Left colon (tissue), 2 donors: ENCODE data around the gene CER1. TPM values are rescaled to one million over a fixed set of nuclear protein-coding genes. Genes with fewer than 3 reads are reported as not detected.

Source experiments
- ATAC-seq: fragments of 200-7000 bp; cut with Tn5 transposase; one replicate; pipeline ENCODE4 v1.9.1; 2020; ENCODE audit warnings: mild to moderate bottlenecking, moderate library complexity
- DNase-seq, 2 donors: peaks; one replicate each; pipeline ENCODE4 v3.0.0-alpha.2; 2020
- intact Hi-C, 2 donors: fragments of 100-400 bp; cut with DNase I in 1 of 2; cut with micrococcal nuclease in 1 of 2; formaldehyde crosslinking; loops; one replicate each; pipeline versions ENCODE4 v1.11.2 to v1.14.0; 2022; cut with DNase I, micrococcal nuclease
- long read RNA-seq: library from polyadenylated mRNA; unstranded; transcript quantifications from one replicate; pipeline ENCODE4 v2.0.0, GENCODE V29; 2021
- total RNA-seq, 2 donors: library from RNA; stranded (reverse); fragmentation: NEBNext Ultra II Directional; extraction: Animal tissue kit (Norgen Biotek cat#: 25700); gene quantifications; one replicate each; pipeline ENCODE4 v1.2.1, GENCODE V29; 2021
- donor health status: DM: no; HTN: no; CAD: no.
- donor health status: DM: yes; HTN: yes; CAD: no.

CER1 gene, protein sequence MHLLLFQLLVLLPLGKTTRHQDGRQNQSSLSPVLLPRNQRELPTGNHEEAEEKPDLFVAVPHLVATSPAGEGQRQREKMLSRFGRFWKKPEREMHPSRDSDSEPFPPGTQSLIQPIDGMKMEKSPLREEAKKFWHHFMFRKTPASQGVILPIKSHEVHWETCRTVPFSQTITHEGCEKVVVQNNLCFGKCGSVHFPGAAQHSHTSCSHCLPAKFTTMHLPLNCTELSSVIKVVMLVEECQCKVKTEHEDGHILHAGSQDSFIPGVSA
- not detected for total RNA-seq
- long read RNA-seq, result 0 reads

DNA sequence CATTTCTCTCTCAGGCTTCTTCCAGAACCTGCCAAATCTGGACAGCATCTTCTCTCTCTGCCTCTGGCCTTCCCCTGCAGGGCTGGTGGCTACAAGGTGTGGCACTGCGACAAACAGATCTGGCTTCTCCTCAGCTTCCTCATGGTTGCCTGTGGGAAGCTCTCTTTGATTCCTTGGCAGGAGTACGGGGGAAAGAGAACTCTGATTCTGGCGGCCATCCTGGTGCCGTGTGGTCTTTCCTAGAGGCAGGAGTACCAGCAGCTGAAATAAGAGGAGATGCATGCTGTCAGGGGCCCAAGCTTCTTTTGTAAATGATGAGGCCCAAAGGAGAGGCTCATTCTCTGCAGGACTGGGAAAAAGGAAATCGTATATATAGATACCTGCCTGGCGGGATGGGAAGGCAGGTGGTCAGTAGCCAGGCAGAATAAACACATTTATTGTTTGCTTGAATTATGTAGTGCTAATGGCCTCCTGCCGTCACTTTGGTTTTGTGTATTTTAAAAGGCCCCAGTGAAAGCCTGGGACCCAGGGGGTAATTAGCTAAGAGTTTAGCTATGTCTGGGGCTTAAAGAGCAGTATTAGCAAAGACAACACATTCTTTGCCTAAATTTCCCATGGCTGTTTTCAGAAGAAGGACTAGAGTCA is at the start of gene CER1:
CER1 (minus strand) TSS at position 343 of the 645 bp plus-strand sequence; CDS start at position 282, 61 bp downstream.
- no peak for DNase-seq
- no peak for ATAC-seq
- intact Hi-C loops, result no loop called here

DNA sequence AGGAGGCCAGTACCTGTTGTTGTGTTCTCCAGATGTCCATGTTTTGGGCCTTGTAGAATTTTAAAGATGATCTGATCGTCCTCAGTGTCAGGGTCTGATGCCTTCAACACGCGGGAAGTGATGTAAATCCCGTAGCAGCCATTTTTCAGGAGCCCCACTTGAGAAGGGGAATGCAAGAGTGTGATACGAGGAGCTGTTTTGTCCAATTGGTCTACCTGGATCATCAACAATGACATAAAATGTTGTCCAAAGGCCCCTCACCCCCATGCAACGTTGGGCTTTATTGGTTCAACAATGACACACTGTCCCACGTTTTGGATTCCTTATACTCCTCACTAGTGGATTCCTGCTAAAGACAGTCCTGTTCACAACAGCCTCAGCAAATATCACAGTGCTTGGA is 48.1 kb upstream of the CER1 start:
- no peak for ATAC-seq
- no peak for DNase-seq
- intact Hi-C loops, result no loop called here

DNA sequence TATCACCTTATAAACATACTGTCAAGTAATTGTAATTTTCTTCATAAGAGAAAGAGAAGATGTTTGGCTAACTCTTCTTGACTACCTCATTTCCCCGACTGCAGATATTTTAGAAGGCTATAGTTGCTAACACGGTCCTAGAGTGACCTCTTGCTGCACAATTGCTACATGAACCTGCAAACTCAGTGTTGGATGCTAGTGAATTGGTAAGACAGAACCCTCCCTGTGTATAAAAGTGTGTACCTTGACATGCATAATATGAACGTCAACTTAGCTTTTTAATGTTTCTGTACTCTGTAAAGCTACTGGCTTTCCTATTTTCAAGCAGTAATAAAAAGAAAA is 46.7 kb upstream of the CER1 start:
- ATAC-seq, result no peak
- intact Hi-C loops, result loop anchor here in 1 of 2 donors (5.0 to 10.0 kb wide), 2 partner anchors 152 to 304 kb away; no protein-coding TSS in a partner anchor
- DNase-seq, result no peak

DNA sequence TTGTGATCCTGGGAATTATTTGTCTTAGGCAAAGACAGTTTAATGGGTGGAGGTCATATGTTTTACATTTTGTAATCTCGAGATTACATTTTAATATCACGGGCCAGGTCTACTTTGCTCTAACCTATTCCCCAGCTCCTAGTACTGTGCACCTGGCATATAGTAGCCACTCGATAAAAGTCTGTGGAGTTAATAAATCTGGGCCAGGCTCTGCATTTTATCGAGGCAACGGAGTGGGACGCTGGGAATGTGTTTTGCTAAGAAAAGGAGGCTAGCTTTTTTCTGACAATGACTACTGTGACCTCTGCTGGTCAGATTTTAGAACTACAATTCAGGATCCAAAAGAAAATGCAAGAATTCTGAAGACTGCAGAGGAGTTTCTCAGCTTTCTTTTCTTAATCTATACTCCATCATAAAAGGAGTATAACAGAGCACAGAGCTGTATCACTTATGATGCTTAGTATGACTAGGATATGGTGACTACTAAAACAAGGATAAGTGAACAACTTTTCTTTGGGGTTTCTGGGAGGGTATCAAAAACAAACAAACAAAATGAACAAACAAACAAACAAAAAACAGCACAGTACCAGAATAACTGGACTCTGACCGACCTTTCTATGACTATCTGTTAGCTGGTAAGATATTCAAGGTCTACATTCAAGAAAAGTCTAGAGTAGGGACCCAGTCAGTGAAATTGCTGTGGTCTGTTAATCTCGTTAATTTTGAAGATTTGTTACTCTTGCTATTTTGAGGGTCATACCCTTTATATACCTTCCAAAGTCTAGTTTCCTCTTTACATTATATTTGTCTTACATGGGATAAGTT is 46.1 kb upstream of the CER1 start:
- peak; percentile 51 for ATAC-seq
- intact Hi-C loops, result loop anchor here in 1 of 2 donors (5.0 to 10.0 kb wide), 2 partner anchors 151 to 304 kb away; no protein-coding TSS in a partner anchor

DNA sequence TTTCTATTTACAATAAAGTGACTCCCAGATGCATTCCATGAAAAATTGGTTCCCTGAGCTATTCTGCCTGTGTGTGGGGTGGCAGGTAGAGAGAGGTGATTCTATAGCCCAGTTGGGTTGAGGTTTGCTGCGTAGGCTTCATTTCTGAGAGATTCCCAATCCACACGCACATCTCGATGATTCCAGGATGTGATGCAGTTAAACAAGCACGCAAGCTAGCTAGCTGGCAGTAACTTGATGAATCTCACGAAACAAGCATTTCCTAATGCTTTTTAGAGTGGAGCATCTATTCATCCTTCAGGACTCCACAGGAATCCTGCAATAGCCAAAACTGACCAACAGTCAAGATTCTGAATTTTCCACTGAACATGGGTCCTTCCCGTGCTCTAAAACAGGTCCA is 43.8 kb upstream of the CER1 start:
- DNase-seq (no peak), ATAC-seq (no peak)
- intact Hi-C loops, result loop anchor here in 1 of 2 donors (5.0 to 10.0 kb wide), 2 partner anchors 149 to 301 kb away; no protein-coding TSS in a partner anchor

More for the DNA sequence above, 46.1 kb upstream of the CER1 start:
- DNase-seq, result no peak

DNA sequence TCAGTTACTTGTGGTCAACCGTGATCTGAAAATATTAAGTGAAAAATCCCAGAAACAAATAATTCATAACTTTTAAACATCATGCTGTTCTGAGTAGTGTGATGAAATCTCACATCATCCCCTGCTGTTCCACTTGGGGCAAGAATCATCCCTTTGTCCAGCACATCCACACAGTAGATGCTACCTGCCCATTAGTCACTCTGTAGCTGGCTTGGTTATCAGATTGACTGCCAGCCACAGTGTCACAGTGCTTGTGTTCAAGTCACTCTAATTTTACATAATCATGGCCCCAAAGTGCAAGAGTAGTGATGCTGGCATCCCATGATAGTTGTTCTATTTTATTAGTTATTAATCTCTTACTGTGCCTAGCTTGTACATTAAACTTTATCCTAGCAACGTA is 39.1 kb upstream of the CER1 start:
- no peak for ATAC-seq
- intact Hi-C loops, result loop anchor here in 1 of 2 donors (10.0 kb wide), 1 partner anchor 297 kb away; no protein-coding TSS in a partner anchor

DNA sequence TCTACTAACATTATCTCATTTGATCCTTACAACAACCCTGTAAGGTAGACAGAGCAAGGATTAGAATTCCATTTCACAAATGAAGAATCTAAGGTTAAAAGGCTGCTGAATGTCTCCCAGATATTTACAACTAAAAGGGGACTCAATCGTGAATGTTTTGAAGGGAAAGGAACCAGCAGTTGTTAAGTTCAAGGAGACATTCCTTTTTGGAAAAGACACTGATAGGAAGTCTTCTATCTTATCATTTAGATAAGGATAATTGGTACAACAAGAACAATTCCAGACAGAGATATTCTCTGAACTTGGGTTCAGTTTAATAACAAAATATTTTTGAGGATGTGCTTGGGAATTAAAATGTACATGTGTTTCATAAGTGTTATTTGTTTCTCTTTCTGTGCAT is 37.5 kb upstream of the CER1 start:
- ATAC-seq, result no peak
- intact Hi-C loops, result loop anchor here in 1 of 2 donors (10.0 kb wide), 1 partner anchor 295 kb away; no protein-coding TSS in a partner anchor

More for the DNA sequence above, 39.1 kb upstream of the CER1 start:
- DNase-seq, result no peak

DNA sequence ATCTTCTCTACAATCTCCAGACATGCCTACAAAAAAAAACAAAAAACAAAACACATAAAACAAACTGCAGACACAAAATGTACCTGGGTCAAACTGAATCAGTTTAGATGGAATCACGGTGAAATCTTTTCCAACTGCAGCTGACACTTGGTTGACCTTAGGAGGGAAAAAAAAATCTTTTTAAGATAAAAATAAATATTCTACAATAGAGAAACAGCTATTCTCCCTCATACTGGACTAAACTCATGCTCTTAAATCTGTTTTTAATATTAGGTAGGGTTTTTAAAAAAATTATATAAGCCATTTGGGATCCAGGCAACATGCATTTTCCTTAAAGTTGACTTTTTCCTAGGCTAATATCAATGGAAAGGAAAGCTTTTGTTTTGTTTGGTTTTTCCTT is 33.8 kb upstream of the CER1 start:
- DNase-seq (no peak), ATAC-seq (no peak)
- intact Hi-C loops, result no loop called here

More for the DNA sequence above, 37.5 kb upstream of the CER1 start:
- DNase-seq, result no peak

DNA sequence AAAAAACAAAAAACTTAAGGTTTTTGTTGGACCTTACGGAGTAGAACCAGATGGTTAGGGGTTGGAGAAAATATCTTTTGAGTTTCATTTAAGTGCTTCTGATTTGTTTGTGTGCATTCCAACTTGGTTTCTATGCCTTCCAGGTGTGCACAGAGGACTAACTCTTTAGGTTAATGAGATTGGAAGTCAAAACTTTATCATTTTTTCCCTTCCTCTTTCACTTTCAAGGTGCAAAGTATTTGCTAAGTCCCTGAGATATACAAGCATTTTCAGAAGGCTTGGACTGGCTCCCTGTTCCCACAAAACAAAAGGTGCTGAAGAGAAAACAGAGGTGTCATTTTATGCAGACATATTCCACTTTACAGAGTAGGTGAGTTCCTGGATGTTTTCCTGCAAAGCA is 30.3 kb upstream of the CER1 start:
- no peak for ATAC-seq
- intact Hi-C loops, result no loop called here
- no peak for DNase-seq

DNA sequence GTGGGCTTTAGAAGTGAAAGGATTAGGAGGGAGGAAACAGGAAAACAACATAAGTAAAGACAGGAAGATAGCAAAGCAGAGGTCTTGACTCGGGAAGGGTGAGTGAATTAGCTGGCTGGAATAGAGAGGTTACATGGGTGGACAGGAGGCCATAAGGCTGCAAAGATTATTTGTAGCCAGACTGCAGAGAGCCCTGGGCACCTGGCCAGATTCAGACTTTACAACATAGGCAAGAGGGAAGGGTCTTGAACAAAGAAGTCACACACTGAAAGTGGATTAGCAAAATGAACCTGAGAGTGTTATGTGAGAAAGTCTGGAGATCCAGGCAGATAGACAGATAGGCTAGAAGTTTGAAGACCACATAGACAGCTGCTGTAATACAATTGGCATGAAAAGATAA is 29.7 kb upstream of the CER1 start:
- DNase-seq, result no peak
- intact Hi-C loops, result no loop called here
- no peak for ATAC-seq

DNA sequence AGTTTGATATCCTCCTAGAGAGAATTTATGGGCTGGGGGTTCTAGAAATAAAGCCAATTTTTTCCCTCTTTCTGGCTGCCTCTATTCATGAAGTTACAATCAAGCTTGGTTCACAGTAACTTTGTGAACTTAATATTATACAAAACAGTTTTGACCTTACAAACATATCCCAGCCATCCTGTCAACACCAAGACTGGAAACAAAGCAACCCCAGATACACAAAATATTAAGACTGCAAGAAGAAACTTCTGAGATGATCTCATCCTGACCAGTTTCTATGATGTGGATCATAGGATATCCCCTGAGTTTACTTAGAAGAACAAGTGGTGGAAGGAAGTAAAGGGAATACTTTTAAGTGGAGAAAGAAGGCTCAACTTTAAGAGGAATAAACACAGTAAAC is 28.3 kb upstream of the CER1 start:
- no peak for ATAC-seq
- intact Hi-C loops, result no loop called here
- DNase-seq, result no peak

DNA sequence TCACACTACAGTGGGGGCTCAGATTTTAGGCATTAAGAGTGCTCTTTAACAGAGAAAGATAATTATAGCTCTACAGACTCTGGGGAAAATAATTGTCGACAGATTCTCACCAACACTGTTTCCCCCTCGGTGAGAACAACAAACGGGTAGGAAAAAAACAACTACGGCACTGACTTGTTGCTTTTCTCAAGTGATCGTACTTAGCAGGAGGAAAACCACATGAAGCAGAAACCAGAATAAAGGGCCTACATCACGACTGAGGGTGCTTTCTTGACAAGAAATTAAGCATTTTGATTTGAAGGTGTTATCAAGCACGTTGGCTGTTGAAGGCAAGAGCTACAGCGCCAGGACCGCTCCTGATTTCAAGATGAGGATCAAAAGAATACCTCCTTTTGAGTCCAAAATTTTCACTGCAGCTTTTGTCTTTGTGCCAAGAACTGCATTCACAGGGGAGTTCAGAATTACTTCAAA is 27.2 kb upstream of the CER1 start:
- no peak for DNase-seq
- intact Hi-C loops, result no loop called here
- ATAC-seq, result no peak

DNA sequence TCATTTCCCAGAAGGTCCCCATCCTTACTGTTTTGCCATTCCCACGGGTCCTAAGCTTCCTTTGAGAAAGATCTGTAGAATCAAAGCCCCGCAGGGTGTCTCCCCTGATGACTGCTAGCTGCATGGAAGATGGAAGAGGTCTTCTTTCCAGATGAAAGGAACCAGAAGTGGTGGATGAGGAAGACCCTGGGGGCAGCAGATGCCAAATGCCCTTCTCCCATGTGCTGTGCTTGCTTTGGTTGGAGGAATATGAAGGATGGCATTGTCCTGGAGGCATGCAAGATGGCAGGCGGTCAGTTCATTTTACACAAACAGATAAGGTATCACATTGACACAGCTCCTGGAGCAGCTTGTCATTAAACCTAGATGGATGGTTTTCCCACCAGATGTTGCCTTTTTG is 25.8 kb upstream of the CER1 start:
- intact Hi-C loops, result no loop called here
- DNase-seq (no peak), ATAC-seq (no peak)

DNA sequence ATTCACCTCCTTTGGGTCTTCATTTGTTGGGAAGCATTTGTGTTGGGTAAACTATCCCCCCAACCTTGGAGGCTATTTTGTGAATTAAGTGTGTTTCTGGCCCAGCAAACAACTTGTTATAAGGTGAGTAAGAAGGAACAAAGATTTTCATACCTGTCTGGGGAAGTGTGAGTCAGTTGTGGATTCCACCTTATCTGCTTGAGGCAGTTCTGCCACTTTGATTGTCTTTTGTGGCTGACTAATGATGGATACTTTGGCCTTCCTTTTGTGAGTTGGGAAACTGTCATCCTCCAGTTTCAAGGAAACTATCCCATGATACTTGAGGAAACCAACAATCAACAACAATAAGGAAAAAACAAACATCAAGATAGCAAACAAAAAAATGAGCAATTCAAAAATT is 24.6 kb upstream of the CER1 start:
- ATAC-seq (no peak), DNase-seq (no peak)
- intact Hi-C loops, result no loop called here

DNA sequence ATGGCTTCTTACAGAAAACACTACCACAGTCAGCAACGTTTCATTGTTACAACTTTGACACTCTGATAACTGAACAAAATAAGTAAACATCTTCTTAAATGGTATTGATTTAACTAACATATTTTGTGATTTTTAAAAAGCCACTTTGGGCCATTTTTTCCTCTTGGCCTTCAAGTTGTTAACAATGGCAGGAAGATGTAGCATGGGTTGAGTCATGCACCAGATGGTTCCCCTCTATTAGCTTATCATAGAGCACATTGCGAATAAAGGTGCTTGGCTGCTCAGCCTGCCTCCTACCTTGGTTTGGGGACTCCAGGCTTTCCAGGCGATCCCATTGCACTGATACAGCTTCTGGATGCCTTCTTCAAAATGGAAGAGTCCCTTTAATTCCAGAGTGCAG is 24.1 kb upstream of the CER1 start:
- intact Hi-C loops, result no loop called here
- no peak for ATAC-seq
- DNase-seq, result no peak

DNA sequence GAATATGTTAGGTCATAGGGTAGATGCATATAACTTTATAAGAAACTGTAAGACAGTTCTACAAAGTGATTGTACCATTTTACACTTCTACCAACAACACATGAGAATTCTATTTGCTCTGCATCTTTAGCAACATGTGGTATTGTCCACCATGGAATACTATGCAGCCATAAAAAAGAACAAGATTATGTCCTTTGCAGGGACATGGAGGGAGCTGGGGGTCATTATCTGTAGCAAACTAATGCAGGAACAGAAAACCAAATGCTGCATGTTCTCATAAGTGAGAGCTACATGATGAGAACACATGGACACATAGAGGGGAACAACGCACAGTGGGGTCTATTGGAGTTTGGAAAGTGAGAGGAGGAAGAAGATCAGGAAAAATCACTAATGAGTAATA is 22.2 kb upstream of the CER1 start:
- DNase-seq, result no peak
- ATAC-seq, result no peak
- intact Hi-C loops, result no loop called here

DNA sequence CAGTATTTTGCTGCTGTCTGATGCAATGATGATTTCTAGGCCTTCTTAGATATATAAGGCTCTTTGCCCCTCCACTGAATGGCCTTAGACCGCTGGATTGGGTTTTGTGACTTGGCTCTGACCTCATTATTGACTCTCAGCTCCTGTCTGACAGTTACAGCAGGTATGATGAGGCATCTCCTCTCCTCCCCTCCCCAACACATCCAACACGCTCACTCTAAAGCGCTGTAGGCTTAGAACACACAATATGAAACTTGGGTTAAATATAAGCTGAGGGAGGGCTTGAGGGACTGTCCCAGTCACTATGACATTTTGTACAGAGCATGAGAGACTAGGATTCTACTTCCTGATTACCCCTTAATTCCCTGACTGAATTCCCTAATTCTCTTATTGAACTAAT is 18.8 kb upstream of the CER1 start:
- intact Hi-C loops, result no loop called here
- DNase-seq, result no peak
- ATAC-seq, result no peak

DNA sequence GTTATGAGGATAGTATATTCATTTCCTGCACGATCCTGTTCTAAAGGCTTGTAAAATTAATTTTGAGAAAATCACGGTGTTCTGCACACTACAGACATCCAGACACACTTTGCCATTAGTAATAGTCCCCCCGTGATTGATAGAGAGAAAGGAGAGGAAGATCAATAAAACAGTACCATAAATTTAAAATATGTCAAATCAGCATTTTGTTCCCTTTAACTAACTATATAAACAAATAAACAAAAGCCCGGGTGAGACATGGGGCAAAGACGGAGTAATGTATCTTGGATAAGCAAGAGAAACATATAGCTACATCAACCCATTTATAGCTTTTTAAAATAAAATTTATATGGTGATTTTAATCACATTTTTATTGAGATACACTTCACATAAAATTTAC is 10.6 kb upstream of the CER1 start:
- no peak for DNase-seq
- no peak for ATAC-seq
- intact Hi-C loops, result no loop called here

DNA sequence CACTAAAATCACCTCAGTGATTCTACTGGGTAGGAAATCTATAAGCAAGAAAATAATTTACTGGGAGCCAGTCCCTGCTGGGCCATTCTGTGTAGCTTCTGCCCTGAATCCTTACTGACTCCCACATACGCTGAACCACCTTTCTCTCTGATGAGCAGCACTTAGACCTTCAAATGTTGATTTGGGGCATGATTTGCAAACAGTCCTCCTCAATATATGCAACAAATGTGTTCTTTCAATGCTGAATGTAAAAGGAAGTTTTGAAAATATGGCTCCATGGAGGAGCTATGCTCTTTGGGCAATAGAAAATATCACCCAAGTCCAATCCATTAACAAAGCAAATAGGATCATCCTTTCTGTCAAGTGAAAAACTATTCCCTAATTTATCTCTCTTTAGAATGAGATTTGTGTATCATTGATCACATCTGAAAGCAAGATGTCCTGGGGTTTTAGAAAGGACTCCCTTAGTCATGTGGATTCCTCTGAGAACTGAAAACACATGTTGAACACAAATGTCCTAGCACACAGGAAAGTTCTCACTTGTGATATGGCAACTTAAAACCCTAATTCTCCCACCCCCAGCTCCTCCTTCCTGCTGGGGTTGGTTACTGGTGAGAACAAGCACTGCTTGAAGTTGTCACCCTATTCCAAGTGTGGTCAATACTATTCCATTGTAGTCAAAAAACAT is 8.9 kb upstream of the CER1 start:
- intact Hi-C loops, result no loop called here
- ATAC-seq, result no peak

More for the DNA sequence above, 8.9 kb upstream of the CER1 start:
- DNase-seq, result no peak
